ENCODE measurements around the gene APC.
"Not testable (repeated sequence)": the region's sequence is repeated elsewhere in the genome, so short reads cannot be mapped to it uniquely, and the experiment has no call there.

The APC gene

DNA sequence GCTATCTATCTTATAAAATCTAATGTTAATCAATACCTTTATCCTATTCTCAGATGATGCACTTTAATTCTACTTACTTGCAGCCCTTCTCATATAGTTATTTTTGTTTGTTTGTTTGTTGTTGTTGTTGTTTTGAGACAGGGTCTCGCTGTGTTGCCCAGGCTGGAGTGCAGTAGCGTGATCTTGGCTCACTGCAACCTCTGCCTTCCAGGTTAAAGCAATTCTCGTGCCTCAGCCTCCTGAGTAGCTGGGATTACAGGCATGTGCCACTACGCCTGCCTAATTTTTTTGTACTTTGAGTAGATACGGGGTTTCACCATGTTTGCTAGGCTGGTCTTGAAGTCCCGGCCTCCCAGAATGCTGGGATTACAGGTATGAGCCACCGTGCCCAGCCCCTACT, 20.8 kb upstream of the APC start:
- not testable (repeated sequence) for DNase-seq (ENCODE audit: low read depth in 2 of 2)

DNA sequence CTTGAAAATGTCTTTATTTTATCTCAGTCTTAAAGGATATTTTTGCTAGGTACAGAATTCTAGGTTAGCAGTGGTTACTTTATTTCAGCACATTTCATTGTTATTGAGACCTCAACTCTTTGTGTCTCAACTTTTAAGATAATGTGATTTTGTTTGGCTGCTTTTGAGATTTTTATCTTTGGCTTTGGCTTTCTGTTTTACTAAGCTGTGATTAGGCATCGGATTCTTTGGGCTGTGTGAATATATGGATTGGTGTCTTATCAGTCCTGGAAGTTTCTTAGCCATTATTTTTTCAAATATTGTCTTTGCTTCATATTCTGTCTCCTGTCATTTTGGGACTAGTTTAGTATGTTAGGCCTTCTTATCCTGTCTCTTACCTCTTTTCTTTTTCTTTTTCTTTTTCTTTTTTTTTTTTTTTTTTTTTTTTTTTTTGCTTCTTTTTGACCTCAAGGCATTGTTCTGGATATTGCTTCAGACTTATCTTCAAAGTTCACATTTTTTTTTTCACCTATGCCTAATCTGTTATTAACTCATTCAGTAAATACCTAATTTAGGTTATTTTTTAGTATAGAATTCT, 20.1 kb upstream of the APC start:
- DNase-seq (ENCODE audit: low read depth in 2 of 2), result no peak

DNA sequence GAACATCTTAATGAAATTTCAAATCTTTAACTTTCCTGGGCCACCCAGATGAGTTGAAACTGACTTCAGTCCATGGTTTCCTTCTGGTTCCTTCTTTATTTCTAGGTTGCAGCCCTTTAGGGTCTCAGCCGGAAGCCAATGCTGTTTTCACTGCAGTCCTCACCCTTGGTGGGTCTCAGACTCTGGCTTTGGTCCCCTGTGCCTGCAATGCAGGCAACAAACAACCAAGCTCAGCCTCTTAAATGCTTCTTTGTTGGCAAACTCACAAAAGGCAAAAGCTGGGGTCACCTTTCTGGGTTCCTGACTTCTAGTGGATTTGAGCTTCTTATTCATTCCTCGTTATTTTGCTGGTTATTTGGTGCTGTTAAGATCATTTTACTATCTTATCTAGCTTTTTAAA, 19.3 kb upstream of the APC start:
- no peak for DNase-seq (ENCODE audit: low read depth in 2 of 2)

DNA sequence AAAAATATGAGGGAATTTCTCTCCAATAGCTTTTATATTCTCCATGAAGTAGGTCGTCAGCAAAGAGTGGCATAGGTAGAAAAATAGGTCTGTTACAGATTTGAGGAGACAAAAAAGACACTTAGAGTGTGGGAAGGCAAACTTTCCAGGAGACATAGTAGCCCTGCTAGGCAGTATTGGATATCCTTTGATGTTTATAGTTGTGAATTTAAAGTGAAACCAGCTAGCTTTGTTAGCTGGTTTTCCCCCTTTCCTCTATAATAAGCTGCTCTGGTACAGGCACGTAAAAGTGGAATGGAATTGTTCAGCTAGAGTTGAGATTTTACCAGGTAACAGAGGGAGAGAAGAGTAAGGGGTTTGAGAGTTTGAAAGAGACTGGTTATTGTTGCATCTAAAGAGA, 17.1 kb upstream of the APC start:
- no peak for DNase-seq (ENCODE audit: low read depth in 2 of 2)

DNA sequence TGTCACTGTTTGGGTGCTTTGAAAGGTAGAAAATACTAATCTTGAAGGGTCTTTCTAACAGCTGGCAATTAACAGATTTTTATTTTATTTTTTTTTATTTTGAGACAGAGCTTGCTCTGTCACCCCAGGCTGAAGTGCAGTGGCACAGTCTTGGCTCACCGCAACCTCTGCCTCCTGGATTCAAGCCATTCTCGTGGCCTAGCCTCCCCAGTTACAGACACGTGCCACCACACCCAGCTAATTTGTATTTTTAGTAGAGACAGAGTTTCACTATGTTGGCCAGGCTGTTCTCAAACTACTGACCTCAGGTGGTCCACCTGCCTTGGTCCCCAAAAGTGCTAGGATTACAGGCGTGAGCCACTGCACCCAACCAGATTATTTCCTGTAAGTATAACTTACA, 12.8 kb upstream of the APC start:
- DNase-seq (ENCODE audit: low read depth in 2 of 2), result no peak

DNA sequence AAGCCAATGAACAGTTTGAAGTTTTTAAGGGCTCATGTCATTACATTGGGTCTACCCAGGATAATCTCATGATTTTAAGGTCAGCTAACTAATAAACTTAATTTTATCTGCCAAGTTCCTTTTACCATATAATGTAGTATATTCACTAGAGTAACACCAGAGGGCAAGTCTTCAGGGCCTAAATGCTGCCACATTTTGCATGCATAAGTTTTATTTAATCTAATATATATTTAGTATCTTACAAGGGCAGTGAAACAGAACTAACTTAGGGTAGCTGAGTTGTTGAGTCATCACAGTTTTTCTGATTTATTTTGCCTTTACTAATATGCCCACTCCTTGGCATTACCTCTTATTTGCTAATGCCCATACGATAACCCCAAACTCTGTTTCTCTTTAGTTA, 8.1 kb upstream of the APC start:
- DNase-seq (ENCODE audit: low read depth in 2 of 2), result no peak

DNA sequence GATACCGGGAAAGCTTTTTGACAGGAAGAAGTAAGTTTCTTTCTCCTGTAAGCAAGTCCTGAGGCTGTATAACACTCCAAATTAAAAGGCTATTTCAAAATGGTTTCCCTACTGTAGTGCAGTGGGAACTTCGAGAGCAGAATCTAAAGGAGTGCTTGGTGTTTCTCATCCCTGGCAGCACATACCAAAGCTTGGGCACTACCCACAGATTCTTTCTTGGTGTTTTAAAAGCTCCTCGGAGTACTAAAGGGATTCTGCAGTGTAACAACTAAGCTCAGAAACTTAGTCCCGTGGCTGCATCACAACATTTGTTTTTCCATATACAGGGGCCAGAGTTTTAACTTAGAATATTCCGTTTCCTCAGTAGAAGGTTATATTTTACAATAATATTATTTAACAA, 5.6 kb upstream of the APC start:
- no peak for DNase-seq (ENCODE audit: low read depth in 2 of 2)

DNA sequence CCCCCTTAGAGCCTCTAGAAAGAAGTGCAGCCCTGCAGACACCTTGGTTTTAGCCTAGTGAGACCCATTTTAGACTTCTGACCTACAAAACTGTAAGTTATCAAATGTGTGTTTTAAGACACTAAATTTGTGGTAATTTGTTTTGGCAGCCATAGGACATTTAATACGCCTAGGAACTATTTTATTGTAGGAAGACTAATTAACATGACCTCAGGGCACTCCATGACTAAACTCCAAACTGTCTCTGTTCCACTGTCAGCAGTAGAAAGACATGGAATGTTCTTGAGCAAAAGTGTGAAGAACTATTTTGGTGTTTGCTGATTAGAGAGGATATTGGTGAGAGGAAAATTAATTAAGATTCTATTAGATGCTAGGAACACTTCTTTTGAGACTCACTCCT, 4.1 kb upstream of the APC start:
- no peak for DNase-seq (ENCODE audit: low read depth in 2 of 2)

DNA sequence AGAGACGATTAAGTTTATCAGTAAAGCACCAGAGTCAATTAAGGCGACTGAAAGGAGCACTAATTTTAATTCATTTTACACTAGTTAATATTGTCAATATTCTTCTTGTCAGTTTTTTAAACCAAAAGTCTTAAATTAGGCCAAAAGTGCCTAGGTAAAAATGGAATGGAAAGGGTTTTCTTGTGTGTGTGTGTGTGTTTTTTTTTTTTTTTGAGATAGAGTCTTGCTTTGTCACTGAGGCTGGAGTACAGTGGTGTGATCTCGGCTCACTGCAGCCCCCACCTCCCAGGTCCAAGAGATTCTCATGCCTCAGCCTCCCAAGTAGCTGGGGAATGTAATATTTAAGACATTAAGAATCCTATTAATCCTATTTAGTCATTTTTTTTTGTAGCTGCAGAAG, 3.1 kb upstream of the APC start:
- DNase-seq (ENCODE audit: low read depth in 2 of 2), result no peak

DNA sequence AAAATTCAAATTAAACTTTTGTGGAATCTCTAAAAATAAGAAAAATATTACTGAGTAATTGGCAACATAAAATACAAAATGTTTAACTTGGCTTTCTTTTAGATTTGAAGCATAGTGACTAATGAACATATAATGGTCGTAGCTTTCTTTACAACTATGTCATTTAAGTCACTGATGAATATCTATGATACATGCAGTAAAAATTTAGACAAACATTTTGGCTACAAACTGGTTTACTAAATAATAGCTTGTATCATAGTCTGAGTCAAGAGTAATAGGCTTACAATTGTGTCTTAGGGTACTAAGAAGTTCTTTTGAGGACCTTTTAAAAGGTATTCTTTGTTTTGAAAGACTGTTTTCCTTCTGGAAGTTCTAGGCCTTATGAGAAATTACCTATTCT, 2.0 kb upstream of the APC start:
- DNase-seq (ENCODE audit: low read depth in 2 of 2), result no peak

DNA sequence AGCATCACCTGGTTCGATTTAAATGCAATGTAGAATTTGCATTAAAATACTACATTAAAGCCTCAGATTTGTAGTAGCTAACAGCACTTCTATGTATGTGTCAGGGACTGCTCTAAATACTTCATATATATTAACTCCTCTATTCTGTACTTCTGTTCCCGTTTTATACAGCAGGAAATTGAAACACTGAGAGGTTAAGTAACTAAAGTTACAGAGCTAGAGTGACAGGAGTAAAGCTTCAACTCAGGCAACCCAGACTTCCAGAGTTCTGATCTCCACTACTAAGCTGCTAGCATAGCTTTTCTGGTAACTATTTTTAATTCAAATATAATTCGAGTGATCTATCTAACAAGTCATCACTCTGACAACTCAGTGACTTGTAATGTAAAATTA, 619 bp upstream of the APC start:
- DNase-seq (ENCODE audit: low read depth in 2 of 2), result no peak

DNA sequence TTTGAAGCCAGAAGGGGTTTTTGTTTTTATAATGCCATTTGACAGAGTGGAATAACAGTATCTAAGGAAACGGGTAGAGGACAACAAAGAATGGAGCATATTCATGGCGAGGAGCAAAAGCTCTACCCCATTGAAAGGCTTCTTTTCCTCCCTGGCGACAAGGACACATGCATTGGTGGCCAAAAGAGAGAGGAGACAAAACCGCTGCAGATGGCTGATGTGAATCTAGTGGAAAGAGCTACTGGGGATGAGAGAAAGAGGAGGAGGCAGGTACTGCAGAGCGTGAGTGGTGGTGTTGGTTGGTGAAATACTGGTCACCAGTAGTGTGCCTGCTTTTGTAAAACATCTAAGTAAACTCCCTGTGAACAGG, 491 bp downstream of the APC start:
- no peak for DNase-seq (ENCODE audit: low read depth in 2 of 2)

DNA sequence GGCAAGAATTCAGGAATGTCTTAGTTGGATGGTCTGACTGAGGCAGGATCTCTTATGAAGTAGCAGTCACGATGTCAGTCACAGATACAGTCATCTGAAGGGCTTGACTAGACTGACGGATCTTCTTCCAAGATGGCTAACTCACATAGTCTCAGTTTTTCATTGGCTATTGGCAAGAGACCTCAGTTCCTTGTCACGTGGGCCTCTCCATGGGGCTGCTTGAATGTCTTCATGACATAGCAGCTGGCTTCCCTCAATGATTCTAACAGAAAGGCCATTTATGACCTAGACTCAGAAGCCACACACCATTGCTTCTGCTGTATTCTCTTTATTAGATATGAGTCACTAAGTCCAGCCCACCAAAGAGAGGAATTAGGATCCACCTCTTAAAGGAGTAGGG, 4.7 kb downstream of the APC start:
- no peak for DNase-seq (ENCODE audit: low read depth in 2 of 2)

DNA sequence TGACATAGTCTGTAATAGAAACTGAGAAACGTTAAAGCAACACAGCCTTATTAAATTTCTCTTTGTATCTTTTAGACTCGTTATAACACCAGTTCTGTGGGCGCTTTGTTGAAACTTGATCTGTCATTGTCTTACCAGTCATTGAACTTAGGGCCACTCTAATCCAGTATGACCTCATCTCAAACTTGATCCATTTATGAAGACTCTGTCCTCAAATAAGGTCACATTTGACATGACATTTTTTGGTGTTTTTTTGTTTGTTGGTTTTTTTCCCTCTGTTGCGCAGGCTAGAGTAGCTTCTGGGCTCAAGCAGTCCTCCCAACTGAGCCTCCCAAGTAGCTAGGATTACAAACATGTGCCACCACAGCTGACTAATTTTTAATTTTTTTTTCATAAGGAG, 5.9 kb downstream of the APC start:
- no peak for DNase-seq (ENCODE audit: low read depth in 2 of 2)

DNA sequence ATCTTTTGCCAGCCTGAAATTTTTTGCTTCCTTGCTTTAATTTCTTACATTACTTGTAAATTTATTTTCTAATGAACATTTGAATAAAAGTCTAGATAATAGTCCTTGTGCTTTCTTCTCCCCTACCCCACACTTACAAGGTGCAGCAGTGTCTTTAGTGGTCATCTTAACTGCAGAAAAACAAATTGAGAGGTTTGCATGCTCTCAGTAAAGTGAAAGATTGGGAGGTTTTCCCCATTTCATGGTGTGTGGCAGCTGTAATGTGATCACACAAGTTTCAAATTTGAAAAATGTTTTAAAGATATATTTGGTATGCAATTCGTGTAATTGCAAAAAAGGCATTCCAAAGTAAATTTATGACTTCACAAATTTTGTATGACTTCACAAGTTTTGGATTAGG, 14.7 kb downstream of the APC start:
- DNase-seq (ENCODE audit: low read depth in 2 of 2), result no peak

DNA sequence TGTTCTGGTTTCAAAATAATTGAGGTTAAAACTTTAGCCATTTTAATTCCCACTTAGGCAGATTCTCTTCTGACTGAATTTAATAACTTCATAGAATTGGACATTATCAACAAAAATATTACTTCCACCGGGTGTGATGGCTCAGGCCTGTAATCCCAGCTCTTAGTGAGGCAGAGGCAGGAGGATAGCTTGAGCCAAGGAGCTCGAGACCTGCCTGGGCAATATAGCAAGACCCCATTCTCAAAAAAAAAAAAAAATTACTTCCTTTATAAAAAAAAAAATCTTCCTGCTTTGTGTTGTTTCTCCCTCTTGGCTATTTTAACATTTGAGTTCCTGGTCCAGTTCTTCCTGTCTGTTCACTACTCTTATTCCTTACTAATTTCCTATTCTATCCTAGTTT, 18.0 kb downstream of the APC start:
- no peak for DNase-seq (ENCODE audit: low read depth in 2 of 2)

DNA sequence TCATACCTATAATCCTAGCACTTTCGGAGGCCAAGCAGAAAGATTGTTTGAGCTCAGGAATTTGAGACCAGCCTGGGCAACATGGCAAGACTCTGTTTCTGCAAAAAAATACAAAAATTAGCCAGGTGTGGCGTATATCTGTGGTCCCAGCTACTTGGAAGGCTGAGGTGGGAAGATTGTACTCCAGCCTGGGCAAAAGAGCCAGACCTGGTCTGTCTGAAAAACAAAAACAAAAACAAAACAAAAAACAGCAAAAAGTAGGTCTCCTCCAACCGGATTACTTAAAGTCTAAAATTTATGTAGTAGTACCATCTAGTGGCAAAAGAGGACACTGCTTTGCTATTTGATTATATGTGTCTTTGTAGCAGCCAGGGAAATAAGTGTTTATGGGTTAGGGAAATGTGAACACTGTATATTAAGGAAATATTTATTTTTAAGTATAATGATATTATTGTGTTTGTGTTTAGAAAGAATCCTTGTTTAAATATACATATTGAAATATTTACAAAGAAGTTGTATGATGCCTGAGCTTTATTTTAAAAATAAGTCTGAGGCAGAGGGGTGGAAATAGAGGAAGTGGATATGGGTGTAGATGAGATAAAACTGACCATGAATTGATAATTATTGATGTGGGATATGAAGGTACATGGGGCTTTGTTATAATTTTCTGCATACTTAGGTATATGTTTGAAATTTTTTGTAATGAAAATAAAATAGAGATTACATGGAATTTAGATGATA, 20.0 kb downstream of the APC start:
- no peak for DNase-seq (ENCODE audit: low read depth in 2 of 2)

DNA sequence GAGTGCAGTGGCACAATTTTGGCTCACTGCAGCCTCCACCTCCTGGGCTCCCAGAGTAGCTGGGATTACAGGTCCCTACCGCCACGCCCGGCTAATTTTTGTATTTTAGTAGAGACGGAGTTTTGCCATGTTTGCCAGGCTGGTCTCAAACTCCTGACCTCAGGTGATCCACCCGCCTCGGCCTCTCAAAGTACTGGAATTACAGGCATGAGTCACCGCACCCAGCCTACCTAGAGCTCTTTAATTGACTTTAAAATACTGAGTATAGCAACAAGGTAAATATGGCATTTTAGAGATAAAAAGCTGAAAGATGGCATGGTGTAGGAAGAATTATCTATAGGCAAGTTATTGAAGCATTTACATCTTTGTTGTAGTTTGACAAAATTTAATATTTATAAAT, 21.0 kb downstream of the APC start:
- DNase-seq (ENCODE audit: low read depth in 2 of 2), result no peak

DNA sequence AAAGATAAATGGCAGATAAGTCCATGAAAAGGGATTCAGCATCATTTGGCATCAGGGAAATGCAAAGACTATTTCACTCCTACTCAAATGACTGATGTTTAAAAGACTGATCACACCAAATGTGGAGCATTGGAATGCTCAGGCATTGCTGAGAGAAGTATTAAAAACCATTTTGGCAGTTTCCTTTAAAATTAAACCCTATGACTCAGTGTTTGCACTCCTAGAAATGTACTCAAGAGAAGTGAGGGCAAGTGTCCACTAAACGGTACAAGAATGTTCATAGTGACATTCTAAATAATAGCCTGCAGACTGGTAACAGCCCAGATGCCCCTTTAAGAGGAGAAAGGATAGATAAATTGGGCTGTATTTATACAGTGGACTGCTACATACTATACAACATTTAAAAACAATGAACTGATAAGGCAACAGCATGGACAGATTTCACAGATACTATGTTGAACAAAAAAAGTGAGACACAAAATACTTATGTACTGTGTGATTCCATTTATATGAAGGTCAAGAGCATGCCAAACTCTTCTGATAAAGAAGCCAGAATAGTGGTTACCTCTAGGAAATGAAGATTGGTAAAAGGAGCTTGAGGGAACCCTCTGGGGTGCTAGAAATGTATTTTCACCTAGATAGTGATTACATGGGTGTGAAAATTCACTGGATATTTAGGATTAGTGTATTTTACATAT, 24.6 kb downstream of the APC start:
- DNase-seq (ENCODE audit: low read depth in 2 of 2), result no peak

DNA sequence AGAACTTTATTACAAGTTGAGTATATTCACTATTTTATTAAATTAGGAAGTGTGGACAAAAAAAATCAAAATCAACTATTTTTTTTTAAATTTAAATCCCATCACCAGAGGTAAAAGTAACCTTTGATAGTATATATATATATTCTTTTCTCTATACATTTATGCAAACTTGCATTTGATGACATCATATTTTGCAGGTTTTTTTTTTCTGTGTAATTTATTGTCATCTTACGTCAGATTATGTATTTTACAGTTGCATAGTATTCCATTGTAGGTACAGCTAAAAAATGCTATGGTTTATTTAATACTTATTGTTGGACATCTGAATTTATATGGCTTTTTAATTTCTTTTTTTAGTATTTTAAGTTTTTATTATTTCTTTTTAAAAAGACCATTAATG, 25.5 kb downstream of the APC start:
- DNase-seq (ENCODE audit: low read depth in 2 of 2), result no peak

DNA sequence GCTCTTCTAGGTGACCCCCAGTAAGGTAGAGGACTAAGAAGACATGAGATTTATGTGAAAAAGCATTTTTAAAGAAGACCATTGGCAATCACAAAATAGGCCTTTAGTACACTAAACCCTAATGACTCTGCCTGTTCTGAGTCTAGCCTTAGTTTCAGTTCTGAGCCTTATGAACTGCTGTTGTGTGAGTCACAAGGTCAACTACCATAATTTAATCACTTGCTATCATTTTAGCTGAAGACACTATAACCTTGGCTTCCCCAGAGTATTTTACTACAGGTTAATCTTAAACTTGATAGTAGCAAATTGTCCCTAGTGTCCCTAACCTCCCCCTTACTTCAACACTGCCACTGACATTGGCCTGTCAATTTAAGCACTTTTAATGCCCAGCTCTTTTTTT, 34.4 kb downstream of the APC start:
- DNase-seq (ENCODE audit: low read depth in 2 of 2), result no peak

DNA sequence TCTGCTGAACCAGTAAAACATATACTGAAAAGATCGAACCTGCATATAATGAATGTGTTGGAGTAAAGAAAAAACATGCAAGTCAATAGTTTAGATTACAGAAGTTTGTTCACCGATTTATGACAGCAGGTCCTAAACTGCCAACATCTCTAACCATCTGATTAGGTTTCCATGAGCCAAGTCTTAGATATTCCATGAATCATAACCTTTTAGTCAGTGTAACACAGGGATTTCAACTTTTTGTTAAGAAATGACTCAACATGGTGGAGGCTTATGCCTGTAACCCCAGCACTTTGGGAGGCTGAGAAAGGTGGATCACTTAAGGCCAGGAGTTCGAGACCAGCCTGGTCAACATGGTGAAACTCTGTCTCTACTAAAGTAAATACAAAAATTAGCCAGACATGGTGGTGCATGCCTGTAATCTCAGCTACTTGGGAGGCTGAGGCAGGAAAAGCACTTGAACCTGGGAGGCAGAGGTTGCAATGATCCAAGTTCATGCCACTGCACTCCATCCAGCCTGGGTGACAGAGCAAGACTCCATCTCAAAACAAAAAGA, 38.7 kb downstream of the APC start:
- no peak for DNase-seq (ENCODE audit: low read depth in 2 of 2)

DNA sequence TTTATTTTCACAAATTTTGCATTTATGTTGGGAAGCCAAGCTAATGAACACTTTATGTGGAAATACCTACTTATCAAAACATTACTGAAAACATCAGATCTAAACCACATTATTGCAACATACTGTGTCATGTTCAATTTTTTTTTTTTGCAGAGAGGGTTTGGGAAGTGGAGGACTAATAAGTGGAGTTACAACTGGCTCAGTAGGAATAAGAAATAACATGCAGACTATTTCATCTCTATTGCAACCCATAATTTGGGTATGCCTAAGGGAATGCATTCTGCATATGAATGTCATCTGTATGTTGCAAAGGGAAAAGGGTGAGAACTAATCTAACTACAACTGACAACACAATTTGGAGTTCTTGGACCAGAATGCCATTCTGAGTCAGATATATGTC, 41.8 kb downstream of the APC start:
- no peak for DNase-seq (ENCODE audit: low read depth in 2 of 2)
